GM15510 (cell line): ENCODE data around the gene PCED1A.

ENCODE experiments used
- POLR2A ChIP-seq: IDR thresholded peaks from 3 replicates; pipeline ENCODE4 v1.6.1; 2011; ENCODE audit warnings: borderline replicate concordance; ENCODE audit not compliant: insufficient read length; ENCODE audit errors: extremely low read depth

The PCED1A gene

GRCh38 chr20:2794202-2794748 is 46.2 kb downstream of the PCED1A start:
- no peak for TF ChIP-seq POLR2A

- no peak for TF ChIP-seq POLR2A
Measured at GRCh38 chr20:2793471-2793870, 47.0 kb downstream of the PCED1A start.
